H9 (cell line): Measurements from ENCODE around the gene ZBTB20. TPM values are rescaled to one million over a fixed set of nuclear protein-coding genes. Genes with fewer than 3 reads are reported as not detected.

Experiments
- DNase-seq: peaks from one replicate; pipeline ENCODE4 v3.0.0-alpha.2; 2017
- H2AFZ ChIP-seq: one replicate; pipeline ENCODE4 v1.6.1; 2013; ENCODE audit warnings: mild to moderate bottlenecking, low read length, control low read depth, moderate library complexity
- H2AK5ac ChIP-seq: 2 replicates; pipeline ENCODE4 v1.6.1; 2013; ENCODE audit warnings: low read length, control low read depth, mixed read lengths; ENCODE audit not compliant: insufficient read length
- H2BK120ac ChIP-seq: one replicate; pipeline ENCODE4 v1.6.1; 2013; ENCODE audit warnings: low read depth, mild to moderate bottlenecking, low read length, control low read depth, inconsistent platforms; ENCODE audit not compliant: poor library complexity, severe bottlenecking
- H2BK12ac ChIP-seq: 2 replicates; pipeline ENCODE4 v1.6.1; 2013; ENCODE audit warnings: low read length, control low read depth, mixed read lengths, low read depth; ENCODE audit not compliant: insufficient read length
- H2BK15ac ChIP-seq: 2 replicates; pipeline ENCODE4 v1.6.1; 2013; ENCODE audit warnings: low read depth, low read length, control low read depth
- H2BK20ac ChIP-seq: one replicate; pipeline ENCODE4 v1.6.1; 2013; ENCODE audit warnings: low read depth, mild to moderate bottlenecking, low read length, control low read depth, inconsistent platforms; ENCODE audit not compliant: poor library complexity, severe bottlenecking
- H2BK5ac ChIP-seq: 2 replicates; pipeline ENCODE4 v1.6.1; 2013; ENCODE audit warnings: low read length, control low read depth, mixed read lengths; ENCODE audit not compliant: insufficient read length
- H3K14ac ChIP-seq: 2 replicates; pipeline ENCODE4 v1.6.1; 2013; ENCODE audit warnings: low read length, control low read depth; ENCODE audit not compliant: insufficient read depth
- H3K18ac ChIP-seq: 2 replicates; pipeline ENCODE4 v1.6.1; 2013; ENCODE audit warnings: low read depth, mild to moderate bottlenecking, mixed read lengths, low read length, control low read depth; ENCODE audit not compliant: insufficient read length
- H3K23ac ChIP-seq: 2 replicates; pipeline ENCODE4 v1.6.1; 2013; ENCODE audit warnings: low read length, control low read depth, mixed read lengths, low read depth; ENCODE audit not compliant: insufficient read length
- H3K23me2 ChIP-seq: 2 replicates; pipeline ENCODE4 v1.6.1; 2013; ENCODE audit warnings: low read depth, mild to moderate bottlenecking, mixed read lengths, low read length, control low read depth; ENCODE audit not compliant: insufficient read length, poor library complexity, severe bottlenecking
- H3K27ac ChIP-seq: 2 replicates; pipeline ENCODE4 v1.5.1; 2013; ENCODE audit warnings: low read length, control low read depth, mixed read lengths, low read depth; ENCODE audit not compliant: insufficient read length
- H3K27me3 ChIP-seq: 2 replicates; pipeline ENCODE4 v1.6.1; 2013; ENCODE audit warnings: low read length, control low read depth, inconsistent platforms; ENCODE audit not compliant: insufficient read depth
- H3K4ac ChIP-seq: 2 replicates; pipeline ENCODE4 v1.6.1; 2013; ENCODE audit warnings: low read depth, mild to moderate bottlenecking, control low read depth, inconsistent platforms, low read length, moderate library complexity
- H3K4me1 ChIP-seq: 2 replicates; pipeline ENCODE4 v1.6.1; 2013; ENCODE audit warnings: low read length, control low read depth, inconsistent platforms; ENCODE audit not compliant: insufficient read depth
- H3K4me2 ChIP-seq: 2 replicates; pipeline ENCODE4 v1.6.1; 2013; ENCODE audit warnings: low read length, control low read depth, mixed read lengths; ENCODE audit not compliant: insufficient read length, insufficient read depth
- H3K56ac ChIP-seq: 2 replicates; pipeline ENCODE4 v1.6.1; 2013; ENCODE audit warnings: low read depth, mild to moderate bottlenecking, mixed read lengths, low read length, control low read depth; ENCODE audit not compliant: insufficient read length
- H3K79me1 ChIP-seq: 2 replicates; pipeline ENCODE4 v1.6.1; 2013; ENCODE audit warnings: low read depth, mild to moderate bottlenecking, moderate library complexity, low read length, control low read depth, inconsistent platforms; ENCODE audit not compliant: insufficient read depth, poor library complexity, severe bottlenecking
- H3K79me2 ChIP-seq: 2 replicates; pipeline ENCODE4 v1.6.1; 2013; ENCODE audit warnings: low read length, control low read depth, inconsistent platforms; ENCODE audit not compliant: insufficient read depth
- H3K9ac ChIP-seq: 2 replicates; pipeline ENCODE4 v1.6.1; 2013; ENCODE audit warnings: low read length, control low read depth, mixed read lengths; ENCODE audit not compliant: insufficient read length; ENCODE audit errors: extremely low read depth
- H3K9me3 ChIP-seq: one replicate; pipeline ENCODE4 v1.6.1; 2013; ENCODE audit warnings: low read depth, low read length, inconsistent platforms; ENCODE audit not compliant: control insufficient read depth
- H3T11ph ChIP-seq: one replicate; pipeline ENCODE4 v1.6.1; 2013; ENCODE audit warnings: mild to moderate bottlenecking, low read length, control low read depth, inconsistent platforms
- H4K20me1 ChIP-seq: one replicate; pipeline ENCODE4 v1.6.1; 2013; ENCODE audit not compliant: control insufficient read depth, insufficient read length, insufficient read depth
- H4K5ac ChIP-seq: 2 replicates; pipeline ENCODE4 v1.6.1; 2013; ENCODE audit warnings: low read depth, mild to moderate bottlenecking, mixed read lengths, low read length, control low read depth; ENCODE audit not compliant: insufficient read length
- H4K8ac ChIP-seq: replicated peaks from 2 replicates; pipeline ENCODE4 v1.6.1; 2013; ENCODE audit warnings: low read length, control low read depth, mixed read lengths, low read depth; ENCODE audit not compliant: insufficient read length
- H4K91ac ChIP-seq: 2 replicates; pipeline ENCODE4 v1.6.1; 2013; ENCODE audit warnings: low read depth, mild to moderate bottlenecking, moderate library complexity, mixed read lengths, low read length, control low read depth; ENCODE audit not compliant: insufficient read length
- H3K27ac Mint-ChIP-seq, 3 experiments: 2 replicates in 2 of 3; 3 replicates in 1 of 3; pipeline ENCODE4 v1.8.0; 2020 to 2021; ENCODE audit warnings: mixed read lengths in 3 of 3, mild to moderate bottlenecking in 1 of 3, moderate library complexity in 1 of 3
- H3K27me3 Mint-ChIP-seq: 2 replicates; pipeline ENCODE4 v1.8.0; 2021; ENCODE audit warnings: low read depth, mild to moderate bottlenecking, moderate library complexity, mixed read lengths
- H3K36me3 Mint-ChIP-seq, 3 experiments: 2 replicates in 2 of 3; 3 replicates in 1 of 3; pipeline ENCODE4 v1.8.0; 2020 to 2021; ENCODE audit warnings: low read depth in 3 of 3, mixed read lengths in 3 of 3; ENCODE audit not compliant: insufficient read depth in 1 of 3
- H3K4me1 Mint-ChIP-seq, 2 experiments: 2 replicates each; pipeline ENCODE4 v1.8.0; 2020; ENCODE audit warnings: mixed read lengths in 2 of 2
- H3K4me3 Mint-ChIP-seq, 2 experiments: 2 replicates in 1 of 2; 3 replicates in 1 of 2; pipeline ENCODE4 v1.8.0; 2020 to 2021; ENCODE audit warnings: mild to moderate bottlenecking in 2 of 2, mixed read lengths in 2 of 2, moderate library complexity in 1 of 2
- H3K9me3 Mint-ChIP-seq, 2 experiments: 2 replicates in 1 of 2; 3 replicates in 1 of 2; pipeline ENCODE4 v1.8.0; 2020; ENCODE audit warnings: mild to moderate bottlenecking in 2 of 2, mixed read lengths in 2 of 2, moderate library complexity in 1 of 2
- WGBS: extraction: QIAGEN DNeasy Blood & Tissue Kit; methylation state at CpG from one replicate; pipeline ENCODE4 v1.1.7; 2013; ENCODE audit warnings: missing lambda C conversion rate, low lambda C conversion rate, mixed read lengths; ENCODE audit not compliant: insufficient read length; ENCODE audit errors: extremely low coverage; 5-methylcytosine and 5-hydroxymethylcytosine counted together
- total RNA-seq: library from RNA; stranded (reverse); gene quantifications from 2 replicates; pipeline ENCODE4 v1.2.1, GENCODE V29; 2021
- TF ChIP-seq, protein P1 (sequence below): fragments of 200-600 bp; sonication (generic); conservative IDR thresholded peaks from 3 replicates; pipeline ENCODE4 v1.8.0; 2021; ENCODE audit warnings: antibody characterized with exemption, mild to moderate bottlenecking

ZBTB20 gene
- total RNA-seq, 1 experiment from 2014 or later = 0.70 TPM

DNA sequence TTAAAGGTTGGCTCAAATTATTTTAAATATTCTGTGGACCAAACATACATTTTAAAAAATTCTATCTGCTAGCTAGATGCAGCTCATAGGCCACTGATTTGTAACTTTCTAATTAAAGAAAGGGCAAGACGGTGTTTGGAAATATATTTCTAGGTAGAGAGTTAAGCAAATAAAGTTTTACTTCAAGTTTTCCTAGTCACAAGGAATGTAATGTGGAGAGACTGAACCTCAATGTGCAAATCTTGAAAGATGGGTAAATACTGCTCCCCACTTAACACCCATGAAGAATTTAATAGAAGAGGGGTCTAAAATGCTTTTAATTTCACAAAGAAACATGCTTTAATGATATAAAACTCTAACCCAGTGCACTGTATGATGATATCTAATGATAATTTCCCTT is 678.0 kb downstream of the ZBTB20 start:
- Mint-ChIP-seq H3K4me3 (no peak overlapping the region), H3K4me1 (peaks cover 5 to 8% of the 10 kb centered on the region in 2 experiments; a peak in 3 of 4 replicates), H3K27me3 (no peaks in the 10 kb centered on the region), H3K27ac (no peak overlapping the region), H3K9me3 (no peaks in the 10 kb centered on the region), H3K36me3 (no peaks in the 10 kb centered on the region)
- Histone ChIP-seq H3K23me2 (no peaks in the 10 kb centered on the region), H3K23ac (no peak overlapping the region), H2BK20ac (no peak overlapping the region), H3K27me3 (no peaks in the 10 kb centered on the region), H4K91ac (no peak overlapping the region), H4K20me1 (no peaks in the 10 kb centered on the region), H3K4me2 (no peak overlapping the region), H2BK5ac (no peak overlapping the region), H2BK120ac (no peak overlapping the region), H3K79me2 (no peaks in the 10 kb centered on the region), H3K4me1 (no peaks in the 10 kb centered on the region), H3K14ac (no peak overlapping the region), H2AK5ac (no peak overlapping the region), H3K4ac (no peak overlapping the region), H3K79me1 (no peaks in the 10 kb centered on the region), H3K56ac (no peak overlapping the region), H3K27ac (no peak overlapping the region), H4K8ac (no peak overlapping the region), H2BK15ac (no peak overlapping the region), H3T11ph (no peak overlapping the region), H3K9me3 (no peaks in the 10 kb centered on the region), H4K5ac (no peak overlapping the region), H2BK12ac (no peak overlapping the region), H3K18ac (no peak overlapping the region), H2AFZ (no peak overlapping the region), H3K9ac (no peak overlapping the region)
- no peak for DNase-seq
- TF ChIP-seq, protein P1, sequence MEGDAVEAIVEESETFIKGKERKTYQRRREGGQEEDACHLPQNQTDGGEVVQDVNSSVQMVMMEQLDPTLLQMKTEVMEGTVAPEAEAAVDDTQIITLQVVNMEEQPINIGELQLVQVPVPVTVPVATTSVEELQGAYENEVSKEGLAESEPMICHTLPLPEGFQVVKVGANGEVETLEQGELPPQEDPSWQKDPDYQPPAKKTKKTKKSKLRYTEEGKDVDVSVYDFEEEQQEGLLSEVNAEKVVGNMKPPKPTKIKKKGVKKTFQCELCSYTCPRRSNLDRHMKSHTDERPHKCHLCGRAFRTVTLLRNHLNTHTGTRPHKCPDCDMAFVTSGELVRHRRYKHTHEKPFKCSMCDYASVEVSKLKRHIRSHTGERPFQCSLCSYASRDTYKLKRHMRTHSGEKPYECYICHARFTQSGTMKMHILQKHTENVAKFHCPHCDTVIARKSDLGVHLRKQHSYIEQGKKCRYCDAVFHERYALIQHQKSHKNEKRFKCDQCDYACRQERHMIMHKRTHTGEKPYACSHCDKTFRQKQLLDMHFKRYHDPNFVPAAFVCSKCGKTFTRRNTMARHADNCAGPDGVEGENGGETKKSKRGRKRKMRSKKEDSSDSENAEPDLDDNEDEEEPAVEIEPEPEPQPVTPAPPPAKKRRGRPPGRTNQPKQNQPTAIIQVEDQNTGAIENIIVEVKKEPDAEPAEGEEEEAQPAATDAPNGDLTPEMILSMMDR = no peak
- no CpG with 5 or more reads among the region's 1 CpG for WGBS
